GM18526 (cell line): Measurements from ENCODE around the gene DENND6B.

Experiments used
- POLR2A ChIP-seq: IDR thresholded peaks from 3 replicates; pipeline ENCODE4 v1.6.1; 2011; ENCODE audit not compliant: insufficient read length; ENCODE audit errors: extremely low read depth

DENND6B gene

GRCh38 chr22:50277761-50278160 is 49.1 kb downstream of the DENND6B start:
- no peak for TF ChIP-seq POLR2A

- no peak for TF ChIP-seq POLR2A
These were observed 50.7 kb downstream of the DENND6B start for GRCh38 chr22:50276143-50276542.

GRCh38 chr22:50275181-50276055 is 51.4 kb downstream of the DENND6B start:
- TF ChIP-seq POLR2A: no peak

- no peak for TF ChIP-seq POLR2A
These were observed 52.0 kb downstream of the DENND6B start for GRCh38 chr22:50274771-50275170.

GRCh38 chr22:50274311-50274710 is 52.5 kb downstream of the DENND6B start:
- no peak for TF ChIP-seq POLR2A

GRCh38 chr22:50272044-50272802 is 54.6 kb downstream of the DENND6B start:
- no peak for TF ChIP-seq POLR2A

GRCh38 chr22:50271519-50271970 is 55.3 kb downstream of the DENND6B start:
- no peak for TF ChIP-seq POLR2A

GRCh38 chr22:50270666-50271394 is 56.0 kb downstream of the DENND6B start:
- no peak for TF ChIP-seq POLR2A

- no peak for TF ChIP-seq POLR2A
These were observed 56.7 kb downstream of the DENND6B start, which contains the start of gene MAPK11 for GRCh38 chr22:50269970-50270665. TSS of gene MAPK11 (minus strand) at chr22:50270380. CDS start at chr22:50270292, 88 bp downstream.

GRCh38 chr22:50269573-50269969 is 57.2 kb downstream of the DENND6B start:
- no peak for TF ChIP-seq POLR2A

- no peak for TF ChIP-seq POLR2A
These were observed 58.1 kb downstream of the DENND6B start for GRCh38 chr22:50268655-50269113.

GRCh38 chr22:50267591-50268390 is 59.0 kb downstream of the DENND6B start:
- no peak for TF ChIP-seq POLR2A

GRCh38 chr22:50266994-50267393 is 59.8 kb downstream of the DENND6B start:
- no peak for TF ChIP-seq POLR2A
